GM19099 (cell line): ENCODE measurements around the gene ALDH7A1.

Experiments
- POLR2A ChIP-seq: IDR thresholded peaks from 3 replicates; pipeline ENCODE4 v1.6.1; 2011; ENCODE audit warnings: low read depth; ENCODE audit not compliant: insufficient read length; ENCODE audit errors: extremely low read depth

The ALDH7A1 gene

DNA sequence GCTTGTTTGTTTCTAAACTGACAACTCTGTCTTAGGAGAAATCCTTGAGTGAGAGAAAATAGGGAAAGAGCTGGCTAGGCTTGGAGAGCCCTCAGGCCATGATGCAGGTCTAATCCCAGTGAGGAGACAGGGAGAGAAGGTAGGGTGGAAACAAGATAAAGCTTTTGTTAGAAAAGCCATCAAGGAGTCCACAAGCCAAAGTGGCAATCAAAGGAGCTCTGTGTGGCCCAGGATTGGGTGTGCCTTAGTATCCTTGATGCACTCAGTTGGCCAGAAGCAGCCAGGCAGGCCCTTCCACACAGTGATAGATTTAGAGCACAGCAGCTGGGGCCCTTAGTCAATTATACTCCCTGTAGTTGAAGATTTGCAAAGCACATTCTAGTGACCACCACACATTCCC, 73.9 kb downstream of the ALDH7A1 start:
- no peak for TF ChIP-seq POLR2A

DNA sequence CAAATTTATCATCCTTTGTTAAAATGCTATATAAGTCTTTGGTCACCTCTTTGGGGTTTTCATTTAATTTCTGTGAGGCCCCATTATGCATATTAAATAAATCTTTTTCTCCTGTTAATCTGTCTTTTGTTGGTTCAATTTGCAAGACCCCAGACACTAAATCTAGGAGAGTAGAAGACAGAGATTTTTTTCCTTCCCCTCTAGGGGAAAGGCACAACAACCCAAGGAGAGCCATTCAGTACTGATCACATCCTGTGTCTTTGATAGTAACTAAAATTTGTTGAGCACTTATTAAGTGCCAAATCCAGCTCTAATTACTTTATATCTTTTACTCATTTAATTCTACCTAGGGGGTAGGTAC, 74.4 kb downstream of the ALDH7A1 start:
- no peak for TF ChIP-seq POLR2A

DNA sequence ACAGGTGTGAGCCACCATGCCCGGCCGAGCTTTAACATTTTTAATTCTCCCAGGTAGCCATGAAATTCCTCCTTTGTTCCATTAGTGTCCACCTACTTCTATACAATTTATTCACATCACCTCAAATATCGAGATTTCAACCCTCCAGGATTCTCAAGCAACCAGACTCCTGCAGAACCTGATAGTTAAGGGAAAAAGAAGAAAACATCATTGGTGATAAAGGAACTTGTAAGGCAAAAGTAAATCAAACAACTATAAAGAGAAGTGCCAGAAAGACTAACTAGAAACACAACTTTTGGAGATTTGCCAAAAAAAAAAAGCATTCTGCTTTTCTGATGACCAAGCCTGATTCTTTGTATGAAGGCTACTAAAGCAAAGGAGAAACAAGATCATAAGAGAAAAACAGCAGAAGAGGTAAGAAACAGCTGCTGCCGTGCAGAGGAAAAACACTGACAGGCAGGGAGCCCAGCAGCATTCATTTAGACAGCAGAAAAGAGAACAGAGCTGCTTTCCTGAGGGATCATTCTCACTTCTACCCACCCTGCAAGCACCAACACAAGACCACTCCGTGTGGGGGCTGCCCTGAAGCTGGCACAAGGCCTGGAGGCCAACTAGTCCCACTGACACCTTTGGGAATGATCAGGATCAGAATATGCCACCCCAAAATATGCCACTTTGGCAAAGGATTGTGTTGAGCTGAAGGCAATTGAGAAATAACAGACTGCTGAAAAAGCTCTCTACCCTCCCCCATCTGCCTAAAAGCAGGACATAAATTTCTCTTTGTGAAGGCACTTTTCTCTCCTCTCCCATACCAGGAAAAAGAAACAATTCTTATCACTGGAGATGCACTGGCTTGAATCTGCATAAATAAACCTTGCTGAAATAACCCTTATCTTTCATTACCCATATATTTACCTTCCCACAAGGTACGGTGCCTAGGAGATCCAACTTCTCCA, 75.1 kb downstream of the ALDH7A1 start:
- no peak for TF ChIP-seq POLR2A

DNA sequence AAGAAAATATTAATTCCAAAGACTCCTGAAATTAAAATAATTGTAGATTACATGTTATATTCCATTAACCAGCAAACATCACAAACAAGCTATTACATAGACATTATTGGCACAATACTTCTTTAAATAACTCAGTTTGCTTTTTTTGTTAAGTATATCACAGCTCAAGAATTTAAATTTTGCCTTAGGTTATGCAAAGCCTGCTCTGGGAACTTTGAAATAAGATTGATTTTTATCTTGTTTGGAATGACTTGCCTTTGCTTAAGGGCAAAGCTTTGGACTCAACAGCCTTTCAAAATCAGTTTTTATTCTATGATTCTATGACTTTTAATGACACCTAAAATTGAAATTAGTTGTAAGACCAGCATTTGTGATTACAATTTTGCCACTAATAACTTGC, 78.2 kb downstream of the ALDH7A1 start:
- no peak for TF ChIP-seq POLR2A

DNA sequence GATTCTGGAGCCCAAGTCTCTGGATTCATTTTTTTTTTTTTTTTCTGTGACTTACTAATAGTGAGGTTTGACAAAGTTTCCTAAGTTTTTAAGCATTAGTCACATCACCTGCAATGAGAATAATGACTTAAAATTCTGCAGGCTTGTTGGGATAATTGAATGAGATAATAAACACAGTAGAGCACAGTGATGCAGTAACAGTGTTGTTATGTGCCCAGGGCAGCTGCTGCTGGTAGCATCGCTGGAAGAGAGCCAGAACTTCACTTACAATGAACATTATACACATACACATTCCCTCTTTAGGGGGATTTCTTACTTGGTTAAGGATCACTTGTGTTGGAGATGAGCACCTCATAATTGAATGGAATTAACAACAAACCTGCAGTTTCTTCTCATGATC, 78.9 kb downstream of the ALDH7A1 start:
- no peak for TF ChIP-seq POLR2A

DNA sequence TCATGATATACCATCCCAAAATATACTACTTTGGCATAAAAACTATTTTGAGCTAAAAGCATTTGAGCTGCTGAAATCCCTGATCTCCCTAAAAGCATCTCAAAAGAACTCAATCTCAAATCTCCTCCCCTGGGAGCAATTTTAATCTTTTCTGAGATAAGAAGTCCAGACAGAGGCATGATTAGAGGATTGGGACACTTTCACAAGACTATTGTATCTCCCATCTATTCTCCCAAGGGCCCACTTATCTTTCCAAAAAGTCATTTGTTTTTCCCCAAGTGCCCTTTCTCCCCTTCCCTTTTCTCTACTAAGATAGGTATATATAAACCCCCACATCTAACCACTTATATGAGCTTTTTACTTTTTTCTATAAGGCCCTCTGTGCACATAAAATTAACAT, 79.7 kb downstream of the ALDH7A1 start:
- no peak for TF ChIP-seq POLR2A

DNA sequence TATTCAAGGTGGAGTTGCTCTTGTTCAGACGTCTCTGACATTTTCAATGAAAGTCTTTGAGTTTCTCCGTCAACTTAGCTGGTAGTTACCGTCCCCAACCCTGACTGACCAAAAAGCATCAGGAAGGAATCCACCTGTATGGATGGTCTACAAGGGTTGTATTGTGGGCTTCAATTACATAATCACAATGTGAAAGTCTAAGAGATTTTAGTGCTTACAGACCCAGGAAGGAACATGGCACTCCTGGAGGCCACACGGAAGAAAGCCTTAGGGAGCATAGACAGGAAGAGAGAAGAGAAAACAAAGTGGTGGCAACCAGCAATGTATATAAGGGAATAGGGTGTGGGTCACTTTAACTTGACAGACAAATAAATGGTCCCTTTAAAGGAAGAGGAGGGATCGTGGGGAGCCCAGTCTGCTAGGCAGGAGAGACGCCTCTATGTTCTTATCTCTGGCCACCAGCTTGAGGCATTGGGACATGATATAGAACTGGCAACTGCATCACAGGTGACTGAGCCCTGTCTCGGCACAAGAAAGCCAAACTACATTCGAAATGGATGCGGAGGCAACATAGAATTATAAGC, 80.4 kb downstream of the ALDH7A1 start:
- no peak for TF ChIP-seq POLR2A

DNA sequence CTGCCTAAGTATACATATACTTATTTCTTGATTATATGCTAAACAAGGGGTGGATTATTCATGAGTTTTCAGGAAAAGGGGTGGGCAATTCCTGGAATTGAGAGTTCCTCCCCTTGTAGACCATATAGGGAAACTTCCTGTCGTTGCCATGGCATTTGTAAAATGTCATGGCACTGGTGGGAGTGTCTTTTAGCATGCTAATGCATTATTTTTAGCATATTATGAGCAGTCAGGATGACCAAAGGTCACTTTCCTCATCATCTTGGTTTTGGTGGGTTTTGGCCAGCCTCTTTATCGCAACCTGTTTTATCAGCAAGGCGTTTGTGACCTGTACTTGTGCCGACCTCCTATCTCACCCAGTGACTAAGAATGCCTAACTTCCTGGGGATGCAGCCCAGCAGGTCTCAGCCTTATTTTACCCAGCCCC, 80.9 kb downstream of the ALDH7A1 start:
- no peak for TF ChIP-seq POLR2A

DNA sequence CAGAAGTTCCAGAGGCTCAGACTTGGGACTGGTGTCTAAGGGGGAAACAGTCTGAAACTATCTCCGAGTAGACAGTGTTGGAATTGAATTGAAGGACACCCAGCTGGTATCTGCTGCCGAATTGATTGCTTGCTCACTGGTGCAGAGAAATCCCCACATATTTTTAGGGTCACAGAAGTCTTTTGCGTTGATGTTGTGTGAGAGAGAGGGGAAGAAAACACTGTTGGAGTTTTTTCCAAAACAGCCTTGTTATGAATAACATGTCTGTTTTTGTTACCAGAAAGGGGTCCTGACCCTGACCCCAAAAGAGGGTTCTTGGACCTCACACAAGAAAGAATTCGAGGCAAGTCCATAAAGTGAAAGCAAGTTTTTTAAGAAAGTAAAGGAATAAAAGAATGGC, 81.3 kb downstream of the ALDH7A1 start:
- TF ChIP-seq POLR2A: no peak

DNA sequence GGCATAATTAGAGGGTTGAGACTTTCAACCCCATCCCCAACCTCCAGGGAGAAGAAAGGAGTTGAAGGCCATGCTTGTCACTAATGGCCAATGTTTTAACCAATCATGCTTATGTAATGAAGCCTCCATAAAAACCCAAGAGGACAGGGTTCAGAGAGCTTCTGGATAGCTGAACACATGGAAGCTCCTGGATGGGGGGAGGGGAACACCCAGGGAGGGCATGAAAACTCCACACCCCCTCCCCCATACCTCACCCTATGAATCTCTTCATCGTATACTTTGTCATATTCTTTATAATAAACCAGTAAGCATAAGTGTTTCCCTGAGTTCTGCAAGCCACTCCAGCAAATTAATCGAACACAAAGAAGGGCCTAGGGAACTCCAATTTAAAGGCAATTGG, 81.7 kb downstream of the ALDH7A1 start:
- TF ChIP-seq POLR2A: no peak

DNA sequence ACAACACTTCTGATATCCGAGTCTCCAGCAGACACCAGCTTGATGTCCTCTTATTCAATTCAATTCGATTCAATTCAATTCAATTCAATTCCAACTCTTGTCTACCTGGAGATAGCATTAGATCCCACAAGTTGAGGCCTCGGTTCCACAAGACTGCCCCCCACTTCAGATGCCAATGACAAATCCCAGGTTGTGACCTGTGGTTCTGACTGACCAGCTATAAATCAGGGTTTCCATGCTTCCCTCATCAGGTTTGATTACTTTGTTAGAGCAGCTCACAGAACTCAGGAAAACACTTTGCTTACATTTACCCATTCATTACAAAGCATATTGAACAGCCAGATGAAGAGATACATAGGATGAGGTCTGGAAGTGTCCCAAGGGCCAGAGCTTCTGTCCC, 82.6 kb downstream of the ALDH7A1 start:
- TF ChIP-seq POLR2A: no peak

DNA sequence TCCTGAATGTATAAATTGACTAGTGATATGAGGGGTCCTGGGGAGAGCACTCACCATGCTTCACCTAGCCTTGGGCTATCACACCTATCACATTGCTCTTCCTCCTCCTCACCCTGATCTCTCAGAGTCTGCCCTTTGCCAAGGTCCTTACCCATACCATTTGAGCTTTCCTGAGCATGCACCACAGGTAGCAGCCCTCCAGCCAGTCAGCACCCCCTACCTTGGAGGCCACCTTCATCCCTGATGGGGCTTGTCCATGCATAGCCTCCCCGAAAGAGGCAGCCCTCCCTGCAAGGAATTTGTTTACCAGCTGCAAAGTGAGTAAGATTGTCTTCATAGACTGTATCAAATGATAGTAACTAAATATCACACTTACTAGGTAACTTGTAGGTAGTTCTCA, 83.1 kb downstream of the ALDH7A1 start:
- no peak for TF ChIP-seq POLR2A

DNA sequence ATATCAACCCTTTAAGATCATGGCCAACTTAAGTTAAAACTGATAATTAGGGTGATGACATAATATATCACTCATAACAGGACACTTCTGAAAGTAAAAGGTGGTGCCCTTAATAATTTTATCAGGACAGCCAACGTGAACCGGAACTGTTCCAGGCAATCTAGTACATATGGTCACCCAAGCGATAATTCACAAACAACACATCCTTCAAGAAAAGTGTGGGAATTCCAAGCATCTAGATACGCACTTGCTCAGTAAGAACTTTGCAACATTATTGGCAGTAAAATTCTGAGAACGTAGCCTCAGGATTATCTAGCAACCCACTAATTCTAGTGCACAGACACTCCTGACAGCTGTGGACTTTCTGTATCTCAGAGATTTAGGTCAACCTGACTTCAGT, 85.7 kb downstream of the ALDH7A1 start:
- TF ChIP-seq POLR2A: no peak

DNA sequence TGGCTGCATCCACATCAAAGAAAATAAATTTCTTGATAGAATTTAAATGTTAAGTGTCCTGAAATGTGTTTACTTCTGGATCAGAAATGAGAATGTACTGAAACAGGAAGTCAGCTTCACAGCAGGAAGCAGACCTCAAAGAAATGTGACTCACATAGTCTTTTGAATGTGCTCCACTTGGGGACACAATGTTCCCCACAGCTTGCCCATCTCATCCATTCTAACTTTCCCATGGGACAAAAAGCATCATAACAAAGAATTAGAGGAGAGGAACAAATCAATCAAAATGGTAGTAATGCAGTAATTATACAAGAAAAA, 86.1 kb downstream of the ALDH7A1 start:
- no peak for TF ChIP-seq POLR2A

DNA sequence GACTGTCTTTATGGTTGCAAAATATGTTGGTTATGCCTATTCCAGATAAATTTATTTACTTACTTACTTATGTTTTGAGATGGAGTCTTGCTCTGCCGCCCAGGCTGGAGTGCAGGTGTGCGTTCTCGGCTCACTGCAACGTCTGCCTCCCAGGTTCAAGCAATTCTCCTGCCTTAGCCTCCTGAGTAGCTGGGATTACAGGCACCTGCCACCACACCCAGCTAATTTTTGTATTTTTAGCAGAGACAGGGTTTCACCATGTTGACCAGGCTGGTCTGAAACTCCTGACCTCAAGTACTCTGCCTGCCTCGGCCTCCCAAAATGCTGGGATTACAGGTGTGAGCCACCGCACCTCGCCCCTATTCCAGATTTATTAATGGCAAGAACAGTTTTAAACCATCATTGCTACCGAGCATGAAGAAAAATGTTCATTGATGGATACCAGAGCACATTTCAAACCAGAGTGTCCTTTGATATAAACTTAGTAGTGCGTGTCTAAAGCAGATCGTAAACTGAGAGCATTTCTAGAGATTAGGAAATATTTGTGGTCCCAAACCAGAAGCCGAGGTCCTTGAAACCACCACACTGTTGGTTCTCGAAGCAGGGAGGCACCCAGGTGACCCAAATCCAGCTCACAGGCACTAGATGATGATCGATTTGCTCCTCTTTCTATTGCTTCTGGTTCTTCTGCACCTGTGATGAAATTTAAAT, 86.6 kb downstream of the ALDH7A1 start:
- TF ChIP-seq POLR2A: no peak

DNA sequence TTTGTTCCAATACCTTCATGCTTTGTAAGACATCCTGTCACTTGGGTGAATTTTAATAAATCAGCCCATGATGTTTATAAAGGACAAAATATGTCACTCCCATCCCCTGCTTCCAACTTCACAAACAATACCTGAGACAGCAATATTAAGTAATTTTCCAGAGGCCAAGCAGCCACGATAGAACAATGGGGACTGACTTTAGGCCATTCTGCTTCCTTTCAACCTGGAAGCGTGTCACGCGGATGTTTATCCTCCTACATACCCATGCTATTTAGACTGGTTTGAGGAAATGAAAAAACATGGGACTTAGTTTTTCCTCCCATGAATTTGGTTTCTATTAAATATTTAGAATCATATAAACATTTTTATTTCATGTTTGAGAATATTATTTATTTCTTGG, 88.9 kb downstream of the ALDH7A1 start:
- TF ChIP-seq POLR2A: no peak
